ENCODE data around the gene SMG5. TPM values are rescaled to one million over a fixed set of nuclear protein-coding genes. Genes with fewer than 3 reads are reported as not detected.

Gene SMG5
- total RNA-seq, 1 experiment from 2014 or later = 155 TPM

DNA sequence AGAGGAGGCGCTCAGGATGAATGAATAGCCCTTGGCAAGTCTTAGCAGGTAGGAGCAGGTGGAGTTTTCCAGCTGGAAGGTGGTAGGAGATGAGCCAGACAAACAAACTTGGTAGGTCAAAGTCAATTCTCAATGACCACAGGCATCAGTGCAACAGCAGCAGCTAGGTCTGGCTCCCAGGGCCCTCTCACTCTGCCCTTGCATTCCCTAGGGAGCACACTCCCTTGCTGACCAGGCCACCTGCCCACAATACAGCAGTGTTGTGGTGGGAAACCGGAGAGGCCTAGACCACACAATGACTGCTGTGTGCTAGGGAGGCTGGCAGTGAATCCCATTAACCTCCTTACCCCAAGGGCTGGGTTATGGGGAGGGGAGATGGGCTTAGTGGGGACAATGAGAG, 21.7 kb downstream of the SMG5 start:
- peaks cover 15% of the 10 kb centered on the region for H3K36me3 ChIP-seq (ENCODE audit: control insufficient read depth, insufficient read depth, low read length)
- H3K9me3 Mint-ChIP-seq (ENCODE audit: unreplicated experiment) = no peaks in the 10 kb centered on the region
- no peaks in the 10 kb centered on the region for H3K27me3 Mint-ChIP-seq (ENCODE audit: insufficient read depth, unreplicated experiment)
- H3K27ac Mint-ChIP-seq (ENCODE audit: unreplicated experiment) = peak overlapping the region; percentile 43
- H3K27me3 ChIP-seq (replicated peaks; ENCODE audit: control insufficient read depth, insufficient read depth, low read length) = no peaks in the 10 kb centered on the region
- no TSS peak for BruUV-seq (replicated peaks)
- intact Hi-C loops (cut with micrococcal nuclease; ENCODE audit: unreplicated experiment) = no loop called here
- no peak overlapping the region for H3K4me3 Mint-ChIP-seq (ENCODE audit: unreplicated experiment)
- no peak for DNase-seq
- H3K4me1 Mint-ChIP-seq (ENCODE audit: low read depth, unreplicated experiment) = no peaks in the 10 kb centered on the region
- no peaks in the 10 kb centered on the region for H3K9me3 ChIP-seq
- ChIA-PET CTCF (interaction anchor here (0.6 kb wide), 2 partner anchors 36 to 125 kb away, joined by 3 to 4 read pairs; no protein-coding TSS in a partner anchor), POLR2A (no interaction called here)
- TF ChIP-seq, protein P1, sequence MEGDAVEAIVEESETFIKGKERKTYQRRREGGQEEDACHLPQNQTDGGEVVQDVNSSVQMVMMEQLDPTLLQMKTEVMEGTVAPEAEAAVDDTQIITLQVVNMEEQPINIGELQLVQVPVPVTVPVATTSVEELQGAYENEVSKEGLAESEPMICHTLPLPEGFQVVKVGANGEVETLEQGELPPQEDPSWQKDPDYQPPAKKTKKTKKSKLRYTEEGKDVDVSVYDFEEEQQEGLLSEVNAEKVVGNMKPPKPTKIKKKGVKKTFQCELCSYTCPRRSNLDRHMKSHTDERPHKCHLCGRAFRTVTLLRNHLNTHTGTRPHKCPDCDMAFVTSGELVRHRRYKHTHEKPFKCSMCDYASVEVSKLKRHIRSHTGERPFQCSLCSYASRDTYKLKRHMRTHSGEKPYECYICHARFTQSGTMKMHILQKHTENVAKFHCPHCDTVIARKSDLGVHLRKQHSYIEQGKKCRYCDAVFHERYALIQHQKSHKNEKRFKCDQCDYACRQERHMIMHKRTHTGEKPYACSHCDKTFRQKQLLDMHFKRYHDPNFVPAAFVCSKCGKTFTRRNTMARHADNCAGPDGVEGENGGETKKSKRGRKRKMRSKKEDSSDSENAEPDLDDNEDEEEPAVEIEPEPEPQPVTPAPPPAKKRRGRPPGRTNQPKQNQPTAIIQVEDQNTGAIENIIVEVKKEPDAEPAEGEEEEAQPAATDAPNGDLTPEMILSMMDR (IDR thresholded peaks at IDR 0.05; ENCODE audit: insufficient read depth in 1 of 2, low read depth in 1 of 2, low read length in 1 of 2, severe bottlenecking in 1 of 2, unreplicated experiment in 1 of 2) = no peak
- H3K4me1 ChIP-seq = no peaks in the 10 kb centered on the region
- H3K36me3 Mint-ChIP-seq (ENCODE audit: insufficient read depth, unreplicated experiment) = peaks cover 88% of the 10 kb centered on the region
- H3K4me3 ChIP-seq (ENCODE audit: low read depth, low read length) = no peak overlapping the region

DNA sequence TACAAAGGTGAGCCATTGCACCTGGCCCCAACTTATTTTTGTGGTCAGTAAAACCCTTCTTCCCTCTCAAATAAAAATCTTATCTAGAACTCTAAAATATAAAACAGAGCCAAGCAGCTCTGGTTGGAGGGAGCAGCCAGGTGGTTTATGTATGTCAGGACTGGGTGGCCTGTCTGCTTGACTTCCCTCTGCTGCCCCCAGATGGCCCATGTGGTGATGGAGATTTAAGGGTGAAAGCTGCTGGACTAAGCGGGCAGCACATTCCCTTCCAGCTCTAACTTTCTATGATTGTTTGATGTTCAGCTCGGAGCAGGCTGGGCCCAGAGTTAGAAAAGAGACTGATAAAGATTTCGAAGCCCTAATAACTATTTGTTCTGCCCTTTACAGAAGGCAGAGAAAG, 22.8 kb downstream of the SMG5 start:
- no peak overlapping the region for H3K27ac Mint-ChIP-seq (ENCODE audit: unreplicated experiment)
- TF ChIP-seq, protein P1 (IDR thresholded peaks at IDR 0.05; ENCODE audit: insufficient read depth in 1 of 2, low read depth in 1 of 2, low read length in 1 of 2, severe bottlenecking in 1 of 2, unreplicated experiment in 1 of 2) = peak in 1 of 2 experiments; percentile 28
- H3K9me3 Mint-ChIP-seq (ENCODE audit: unreplicated experiment) = no peaks in the 10 kb centered on the region
- H3K27me3 Mint-ChIP-seq (ENCODE audit: insufficient read depth, unreplicated experiment) = no peaks in the 10 kb centered on the region
- ChIA-PET POLR2A (no interaction called here), CTCF (interaction anchor here (0.5 to 1.4 kb wide), 7 partner anchors 12 to 130 kb away, joined by 3 to 6 read pairs (median 4); no protein-coding TSS in a partner anchor)
- H3K36me3 ChIP-seq (ENCODE audit: control insufficient read depth, insufficient read depth, low read length) = peaks cover 13% of the 10 kb centered on the region
- H3K36me3 Mint-ChIP-seq (ENCODE audit: insufficient read depth, unreplicated experiment) = peaks cover 84% of the 10 kb centered on the region
- no peak overlapping the region for H3K4me3 Mint-ChIP-seq (ENCODE audit: unreplicated experiment)
- no peak overlapping the region for H3K4me3 ChIP-seq (ENCODE audit: low read depth, low read length)
- DNase-seq = peak in 1 of 2 experiments; percentile 42
- H3K4me1 ChIP-seq = no peaks in the 10 kb centered on the region
- BruUV-seq (replicated peaks) = no TSS peak
- intact Hi-C loops (cut with micrococcal nuclease; ENCODE audit: unreplicated experiment) = no loop called here
- no peaks in the 10 kb centered on the region for H3K27me3 ChIP-seq (replicated peaks; ENCODE audit: control insufficient read depth, insufficient read depth, low read length)
- no peaks in the 10 kb centered on the region for H3K4me1 Mint-ChIP-seq (ENCODE audit: low read depth, unreplicated experiment)
- no peaks in the 10 kb centered on the region for H3K9me3 ChIP-seq

DNA sequence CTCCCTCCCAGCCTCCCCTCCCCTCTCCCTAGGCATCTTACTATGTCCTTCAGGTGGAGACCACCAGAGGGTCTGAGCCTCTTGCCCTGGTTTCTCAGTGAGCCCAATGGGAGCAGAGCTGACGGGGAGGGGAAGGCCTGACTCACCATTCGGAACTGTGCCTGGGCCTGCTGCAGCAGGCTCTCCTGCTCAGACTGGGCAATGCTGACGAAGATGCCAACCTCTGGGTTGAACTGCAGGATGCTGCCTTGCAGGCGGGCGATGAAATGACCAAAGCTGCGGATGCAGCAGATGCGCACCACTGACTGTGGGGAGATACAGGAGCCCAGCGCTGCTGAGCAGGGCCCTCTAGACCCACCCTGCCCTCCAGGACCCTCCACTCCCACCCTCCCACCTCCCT, 23.8 kb downstream of the SMG5 start:
- Histone ChIP-seq H3K27me3 (replicated peaks; ENCODE audit: control insufficient read depth, insufficient read depth, low read length) (no peaks in the 10 kb centered on the region), H3K36me3 (ENCODE audit: control insufficient read depth, insufficient read depth, low read length) (peaks cover 13% of the 10 kb centered on the region), H3K9me3 (no peaks in the 10 kb centered on the region), H3K4me1 (no peaks in the 10 kb centered on the region), H3K4me3 (ENCODE audit: low read depth, low read length) (no peak overlapping the region)
- ChIA-PET POLR2A (no interaction called here), CTCF (no interaction called here)
- Mint-ChIP-seq H3K27me3 (ENCODE audit: insufficient read depth, unreplicated experiment) (no peaks in the 10 kb centered on the region), H3K4me1 (ENCODE audit: low read depth, unreplicated experiment) (no peaks in the 10 kb centered on the region), H3K4me3 (ENCODE audit: unreplicated experiment) (no peak overlapping the region), H3K9me3 (ENCODE audit: unreplicated experiment) (no peaks in the 10 kb centered on the region), H3K27ac (ENCODE audit: unreplicated experiment) (no peak overlapping the region), H3K36me3 (ENCODE audit: insufficient read depth, unreplicated experiment) (peaks cover 84% of the 10 kb centered on the region)
- BruUV-seq (replicated peaks) = no TSS peak
- no peak for DNase-seq
- intact Hi-C loops (cut with micrococcal nuclease; ENCODE audit: unreplicated experiment) = no loop called here
- TF ChIP-seq, protein P1 (IDR thresholded peaks at IDR 0.05; ENCODE audit: insufficient read depth in 1 of 2, low read depth in 1 of 2, low read length in 1 of 2, severe bottlenecking in 1 of 2, unreplicated experiment in 1 of 2) = no peak
